Endothelial cell of umbilical vein (primary cell): Measurements from ENCODE around the gene RAMP1. TPM values are rescaled to one million over a fixed set of nuclear protein-coding genes. Genes with fewer than 3 reads are reported as not detected.

Experiments used
- BruUV-seq: library from RNA; stranded (reverse); fragments of 400-500 nt; replicated peaks from 2 replicates; lab custom pipeline; 2021; lab: Mats Ljungman, UMichigan
- CTCF ChIA-PET: fragments of 300-600, 350-600 bp; sonication (Branson Sonifier 250); formaldehyde crosslinking; loops from one replicate; lab custom pipeline; 2021; ENCODE audit warnings: antibody characterized with exemption, inconsistent platforms; lab: Charles Lee
- POLR2A ChIA-PET: fragments of 300-600, 350-600 bp; sonication (Branson Sonifier 250); formaldehyde crosslinking; loops from one replicate; lab custom pipeline; 2021; ENCODE audit warnings: antibody characterized with exemption, inconsistent platforms; lab: Charles Lee
- DNase-seq: peaks from one replicate; pipeline ENCODE4 v3.0.0-alpha.2; 2011; ENCODE audit warnings: low read depth, low spot score
- FAIRE-seq: peaks from 2 replicates; lab custom pipeline; 2011; peaks lifted over from hg19 to GRCh38; lab: Jason Lieb, UNC
- H2AFZ ChIP-seq: 2 replicates; pipeline ENCODE4 v1.6.0; 2012; ENCODE audit warnings: low read depth, low read length, control low read depth, inconsistent platforms
- H3K27ac ChIP-seq: 2 replicates; pipeline ENCODE4 v1.5.1; 2011; ENCODE audit warnings: low read depth, mild to moderate bottlenecking, control low read depth, low read length, moderate library complexity; ENCODE audit not compliant: insufficient read depth
- H3K27me3 ChIP-seq, 2 experiments: 2 replicates each; pipeline versions ENCODE4 v1.6.0 to v1.6.1; 2011; ENCODE audit warnings: low read length in 2 of 2, mixed read lengths in 1 of 2; ENCODE audit not compliant: control insufficient read depth in 2 of 2, insufficient read depth in 2 of 2
- H3K36me3 ChIP-seq, 2 experiments: 2 replicates in 1 of 2; 3 replicates in 1 of 2; pipeline ENCODE4 v1.5.1; 2011; ENCODE audit warnings: low read length in 2 of 2, mild to moderate bottlenecking in 1 of 2, moderate library complexity in 1 of 2; ENCODE audit not compliant: control insufficient read depth in 2 of 2, insufficient read depth in 2 of 2; ENCODE audit errors: extremely low read depth in 1 of 2
- H3K4me1 ChIP-seq: 3 replicates; pipeline ENCODE4 v1.5.1; 2011; ENCODE audit warnings: mild to moderate bottlenecking, low read length; ENCODE audit not compliant: control insufficient read depth, insufficient read depth; ENCODE audit errors: extremely low read depth
- H3K4me2 ChIP-seq: 2 replicates; pipeline ENCODE4 v1.6.1; 2011; ENCODE audit warnings: low read length, control low read depth, mixed read lengths; ENCODE audit not compliant: insufficient read depth
- H3K4me3 ChIP-seq, 3 experiments: fragments of 200-600 bp in 1 of 3; sonication (generic), shearing (Covaris generic) in 1 of 3; replicated peaks in 1 of 3; 2 replicates each; pipeline ENCODE4 v1.5.1; 2011 to 2016; ENCODE audit warnings: control low read depth in 3 of 3, low read length in 3 of 3, mild to moderate bottlenecking in 2 of 3, inconsistent platforms in 1 of 3, low read depth in 1 of 3, moderate library complexity in 1 of 3; ENCODE audit not compliant: insufficient read depth in 1 of 3
- H3K79me2 ChIP-seq: 2 replicates; pipeline ENCODE4 v1.6.0; 2012; ENCODE audit warnings: low read length, inconsistent platforms; ENCODE audit not compliant: control insufficient read depth, insufficient read depth
- H3K9ac ChIP-seq: replicated peaks from 2 replicates; pipeline ENCODE3; 2011; ENCODE audit warnings: low read length, control low read depth; ENCODE audit not compliant: insufficient read depth; ENCODE audit errors: extremely low read depth
- H3K9me1 ChIP-seq: replicated peaks from 3 replicates; pipeline ENCODE4 v1.6.0; 2011; ENCODE audit warnings: mild to moderate bottlenecking, low read length; ENCODE audit not compliant: control insufficient read depth, insufficient read depth; ENCODE audit errors: extremely low read depth
- H3K9me3 ChIP-seq: replicated peaks from 2 replicates; pipeline ENCODE4 v1.5.1; 2012; ENCODE audit warnings: low read length, inconsistent platforms; ENCODE audit not compliant: control insufficient read depth, insufficient read depth
- H4K20me1 ChIP-seq: replicated peaks from 2 replicates; pipeline ENCODE3; 2011; ENCODE audit warnings: mild to moderate bottlenecking, low read length; ENCODE audit not compliant: control insufficient read depth, insufficient read depth; ENCODE audit errors: extremely low read depth
- CTCF ChIP-seq, 2 donors: IDR thresholded peaks; 1 replicate in 1 of 2; 2 replicates in 1 of 2; pipeline ENCODE4 v1.5.1; 2011; ENCODE audit warnings: low read length in 2 of 2, mild to moderate bottlenecking in 2 of 2, moderate library complexity in 2 of 2, control low read depth in 1 of 2, inconsistent platforms in 1 of 2, low read depth in 1 of 2; ENCODE audit not compliant: insufficient read depth in 1 of 2; ENCODE audit errors: extremely low read depth in 1 of 2
- EZH2 ChIP-seq: IDR thresholded peaks from 2 replicates; pipeline ENCODE4 v1.6.1; 2012; ENCODE audit warnings: borderline replicate concordance, low read depth, mild to moderate bottlenecking, moderate library complexity, low read length, inconsistent platforms; ENCODE audit not compliant: severe bottlenecking
- FOS ChIP-seq: IDR thresholded peaks from 2 replicates; pipeline ENCODE4 v1.6.1; 2011; ENCODE audit warnings: mild to moderate bottlenecking, low read length, moderate library complexity, borderline replicate concordance; ENCODE audit not compliant: insufficient read depth
- GATA2 ChIP-seq: IDR thresholded peaks from 2 replicates; pipeline ENCODE4 v1.7.0; 2011; ENCODE audit warnings: low read depth, mild to moderate bottlenecking, moderate library complexity, mixed read lengths, low read length; ENCODE audit not compliant: insufficient read length, insufficient read depth
- JUN ChIP-seq: IDR thresholded peaks from 2 replicates; pipeline ENCODE4 v1.6.1; 2011; ENCODE audit warnings: borderline replicate concordance, low read depth; ENCODE audit not compliant: insufficient read length, insufficient read depth
- MYC ChIP-seq: IDR thresholded peaks from one replicate; pipeline ENCODE4 v1.6.1; 2011; ENCODE audit warnings: mild to moderate bottlenecking, low read depth, low read length
- POLR2A ChIP-seq: IDR thresholded peaks from 2 replicates; pipeline ENCODE4 v1.6.1; 2012; ENCODE audit warnings: low read depth, mild to moderate bottlenecking, control low read depth, low read length
- POLR2AphosphoS5 ChIP-seq: IDR thresholded peaks from 2 replicates; pipeline ENCODE4 v1.6.1; 2012; ENCODE audit warnings: low read depth, mild to moderate bottlenecking, control low read depth, low read length, moderate library complexity; ENCODE audit not compliant: insufficient read depth
- dilution Hi-C: fragments of 300-500 bp; cut with MboI; formaldehyde crosslinking; loops from one replicate; pipeline ENCODE4 v1.15.0; 2019; ENCODE audit warnings: low sequenced_read_pairs; ENCODE audit not compliant: extremely low pct_ligation_motif_present
- intact Hi-C: fragments of 100-400 bp; cut with micrococcal nuclease; formaldehyde crosslinking; loops from one replicate; pipeline ENCODE4 v1.10.0; 2022
- polyA plus RNA-seq, 4 experiments: library from polyadenylated mRNA; depleted of rRNA in 3 of 4; stranded (reverse) in 3 of 4; unstranded in 1 of 4; fragments of >200 nt; gene quantifications; 2 replicates each; pipeline versions ENCODE4 v1.2.1 to v1.2.3, GENCODE V29; 2011 to 2012; ENCODE audit warnings: missing spikeins in 1 of 4
- total RNA-seq: library from RNA; stranded (reverse); gene quantifications from 2 replicates; pipeline ENCODE4 v1.2.3, GENCODE V29; 2021
- TF ChIP-seq, protein P1 (sequence below): IDR thresholded peaks from 2 replicates; pipeline ENCODE4 v1.6.1; 2011; ENCODE audit not compliant: insufficient read depth, insufficient read length

Gene RAMP1
- total and polyA plus RNA-seq, 2 donors (not counting 3 experiments of a cell fraction or from before 2014, with no cell fraction given) = 0.18 TPM; not detected in 1

DNA sequence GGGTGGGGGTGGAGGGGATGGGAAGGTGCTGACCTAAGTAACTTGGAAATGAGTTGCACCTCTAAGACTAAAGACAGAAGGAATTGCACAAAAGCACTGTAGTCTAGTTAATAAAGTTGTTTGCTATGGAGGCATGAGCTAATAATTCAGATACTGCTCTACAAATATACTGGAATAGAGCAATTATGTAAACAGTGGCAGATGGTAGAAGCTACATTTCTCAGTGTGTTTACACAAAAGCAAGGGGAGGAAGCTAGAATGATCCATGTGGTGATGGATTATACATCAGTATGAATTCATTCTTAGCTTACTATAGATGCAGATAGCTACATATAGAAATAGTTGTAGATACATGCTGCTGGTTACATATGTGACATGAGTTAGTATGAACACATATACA is 79.8 kb downstream of the RAMP1 start:
- Histone ChIP-seq H3K9me1 (no peaks in the 10 kb centered on the region), H3K4me3 (no peak overlapping the region), H3K4me2 (no peak overlapping the region), H3K4me1 (peaks cover 16% of the 10 kb centered on the region), H4K20me1 (no peaks in the 10 kb centered on the region), H3K79me2 (no peaks in the 10 kb centered on the region), H3K9ac (no peak overlapping the region), H3K36me3 (no peaks in the 10 kb centered on the region), H3K27me3 (peaks cover 0 to 7% of the 10 kb centered on the region in 2 experiments), H2AFZ (no peak overlapping the region), H3K27ac (no peak overlapping the region), H3K9me3 (no peaks in the 10 kb centered on the region)
- TF ChIP-seq GATA2 (no peak), CTCF (IDR thresholded peaks at IDR 0.05; ENCODE audit: extremely low read depth in 1 of 2, insufficient read depth in 1 of 2, low read depth in 1 of 2, low read length in 2 of 2) (no peak), POLR2A (no peak), FOS (no peak), EZH2 (no peak), MYC (no peak), POLR2AphosphoS5 (no peak), JUN (no peak)
- TF ChIP-seq, protein P1, sequence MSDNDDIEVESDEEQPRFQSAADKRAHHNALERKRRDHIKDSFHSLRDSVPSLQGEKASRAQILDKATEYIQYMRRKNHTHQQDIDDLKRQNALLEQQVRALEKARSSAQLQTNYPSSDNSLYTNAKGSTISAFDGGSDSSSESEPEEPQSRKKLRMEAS = no peak
- intact Hi-C loops (no loop called here), dilution Hi-C loops (no loop called here)
- BruUV-seq = no TSS peak
- POLR2A ChIA-PET = no interaction called here
- DNase-seq (no peak), FAIRE-seq (no peak)
- CTCF ChIA-PET = interaction anchor here (1.2 kb wide), 1 partner anchor 16 kb away, joined by 4 read pairs; no protein-coding TSS in a partner anchor
